Astrocyte (in vitro differentiated cells and primary cell): ENCODE data around the gene BTBD16. TPM values are rescaled to one million over a fixed set of nuclear protein-coding genes. Genes with fewer than 3 reads are reported as not detected.

Experiments used
- DNase-seq: peaks from one replicate; pipeline ENCODE4 v3.0.0-alpha.2; 2010; ENCODE audit warnings: low read depth
- FAIRE-seq: peaks from 2 replicates; lab custom pipeline; 2011; peaks lifted over from hg19 to GRCh38; lab: Jason Lieb, UNC
- H2AFZ ChIP-seq: 2 replicates; pipeline ENCODE4 v1.6.0; 2012; ENCODE audit warnings: low read depth, low read length, inconsistent platforms
- H3K27ac ChIP-seq: 2 replicates; pipeline ENCODE4 v1.5.1; 2011; ENCODE audit warnings: low read depth, low read length, inconsistent platforms
- H3K27me3 ChIP-seq: 2 replicates; pipeline ENCODE4 v1.6.0; 2011; ENCODE audit warnings: low read length, inconsistent platforms; ENCODE audit not compliant: insufficient read depth
- H3K36me3 ChIP-seq: 2 replicates; pipeline ENCODE4 v1.5.1; 2011; ENCODE audit warnings: low read length, inconsistent platforms; ENCODE audit not compliant: insufficient read depth
- H3K4me1 ChIP-seq: 2 replicates; pipeline ENCODE4 v1.5.1; 2011; ENCODE audit warnings: low read length, inconsistent platforms; ENCODE audit not compliant: insufficient read depth
- H3K4me2 ChIP-seq: 2 replicates; pipeline ENCODE4 v1.6.0; 2012; ENCODE audit warnings: low read length, inconsistent platforms
- H3K4me3 ChIP-seq: 2 replicates; pipeline ENCODE4 v1.5.1; 2011; ENCODE audit warnings: low read depth, mild to moderate bottlenecking, low read length, inconsistent platforms; ENCODE audit not compliant: insufficient read depth
- H3K79me2 ChIP-seq: 2 replicates; pipeline ENCODE4 v1.6.0; 2012; ENCODE audit warnings: mild to moderate bottlenecking, low read length, inconsistent platforms; ENCODE audit not compliant: insufficient read depth
- H3K9ac ChIP-seq: 2 replicates; pipeline ENCODE4 v1.6.0; 2012; ENCODE audit warnings: mild to moderate bottlenecking, low read length, inconsistent platforms
- H3K9me3 ChIP-seq: 2 replicates; pipeline ENCODE4 v1.5.1; 2012; ENCODE audit warnings: low read depth, mild to moderate bottlenecking, low read length, inconsistent platforms; ENCODE audit not compliant: insufficient read depth
- H4K20me1 ChIP-seq: 2 replicates; pipeline ENCODE4 v1.6.0; 2012; ENCODE audit warnings: low read length, inconsistent platforms; ENCODE audit not compliant: insufficient read depth
- H3K27ac Mint-ChIP-seq: one replicate; pipeline ENCODE4 v1.8.0; 2021; ENCODE audit warnings: mild to moderate bottlenecking, mixed read lengths; ENCODE audit not compliant: unreplicated experiment
- H3K27me3 Mint-ChIP-seq: one replicate; pipeline ENCODE4 v1.8.0; 2021; ENCODE audit warnings: low read depth, mixed read lengths; ENCODE audit not compliant: unreplicated experiment
- H3K36me3 Mint-ChIP-seq: one replicate; pipeline ENCODE4 v1.8.0; 2021; ENCODE audit warnings: low read depth, mixed read lengths; ENCODE audit not compliant: unreplicated experiment
- H3K4me1 Mint-ChIP-seq: one replicate; pipeline ENCODE4 v1.8.0; 2021; ENCODE audit warnings: low read depth, mixed read lengths; ENCODE audit not compliant: unreplicated experiment
- H3K4me3 Mint-ChIP-seq: one replicate; pipeline ENCODE4 v1.8.0; 2021; ENCODE audit warnings: mild to moderate bottlenecking, moderate library complexity, mixed read lengths; ENCODE audit not compliant: unreplicated experiment
- H3K9me3 Mint-ChIP-seq: one replicate; pipeline ENCODE4 v1.8.0; 2021; ENCODE audit warnings: mild to moderate bottlenecking, mixed read lengths; ENCODE audit not compliant: unreplicated experiment
- CTCF ChIP-seq: IDR thresholded peaks from 2 replicates; pipeline ENCODE4 v1.5.1; 2011; ENCODE audit warnings: low read depth, mild to moderate bottlenecking, inconsistent platforms, low read length, moderate library complexity; ENCODE audit not compliant: insufficient read depth
- EZH2 ChIP-seq: IDR thresholded peaks from 2 replicates; pipeline ENCODE4 v1.6.1; 2012; ENCODE audit warnings: mild to moderate bottlenecking, low read length, inconsistent platforms; ENCODE audit not compliant: insufficient read depth
- total RNA-seq: library from RNA; stranded (reverse); gene quantifications from 2 replicates; pipeline ENCODE4 v1.2.1, GENCODE V29; 2021

Gene BTBD16
- total RNA-seq, 1 donor from 2014 or later: not detected

- Histone ChIP-seq H3K9ac (no peak overlapping the region), H3K36me3 (no peaks in the 10 kb centered on the region), H4K20me1 (no peaks in the 10 kb centered on the region), H3K9me3 (peaks cover 4% of the 10 kb centered on the region), H3K79me2 (no peaks in the 10 kb centered on the region), H3K4me3 (no peak overlapping the region), H2AFZ (no peak overlapping the region), H3K27me3 (no peaks in the 10 kb centered on the region), H3K4me1 (peaks cover 4% of the 10 kb centered on the region), H3K4me2 (no peak overlapping the region), H3K27ac (no peak overlapping the region)
- no peak for TF ChIP-seq EZH2
- TF ChIP-seq CTCF: no peak
- H3K36me3 Mint-ChIP-seq: no peaks in the 10 kb centered on the region
- DNase-seq: no peak
- FAIRE-seq: no peak
- H3K27ac Mint-ChIP-seq: no peak overlapping the region
- peaks cover 6% of the 10 kb centered on the region for H3K4me1 Mint-ChIP-seq
- H3K27me3 Mint-ChIP-seq: peaks cover 11% of the 10 kb centered on the region
- H3K4me3 Mint-ChIP-seq: no peak overlapping the region
- peaks cover 6% of the 10 kb centered on the region for H3K9me3 Mint-ChIP-seq
These were observed 76.2 kb downstream of the BTBD16 start for GRCh38 chr10:122347170-122347841.

GRCh38 chr10:122348512-122348911, 77.4 kb downstream of the BTBD16 start:
- Mint-ChIP-seq H3K27ac (no peak overlapping the region), H3K4me1 (peaks cover 6% of the 10 kb centered on the region), H3K4me3 (no peak overlapping the region), H3K36me3 (no peaks in the 10 kb centered on the region), H3K27me3 (peaks cover 11% of the 10 kb centered on the region), H3K9me3 (peaks cover 6% of the 10 kb centered on the region)
- Histone ChIP-seq H3K4me3 (no peak overlapping the region), H3K4me1 (peaks cover 4% of the 10 kb centered on the region), H3K4me2 (no peak overlapping the region), H3K9ac (no peak overlapping the region), H3K27me3 (no peaks in the 10 kb centered on the region), H4K20me1 (no peaks in the 10 kb centered on the region), H2AFZ (no peak overlapping the region), H3K9me3 (peaks cover 4% of the 10 kb centered on the region), H3K36me3 (no peaks in the 10 kb centered on the region), H3K79me2 (no peaks in the 10 kb centered on the region), H3K27ac (no peak overlapping the region)
- FAIRE-seq (no peak), DNase-seq (peak; percentile 45)
- TF ChIP-seq CTCF: no peak
- TF ChIP-seq EZH2: no peak

- Histone ChIP-seq H4K20me1 (no peaks in the 10 kb centered on the region), H3K4me1 (peaks cover 4% of the 10 kb centered on the region), H2AFZ (no peak overlapping the region), H3K4me3 (no peak overlapping the region), H3K4me2 (no peak overlapping the region), H3K9me3 (peaks cover 4% of the 10 kb centered on the region), H3K36me3 (no peaks in the 10 kb centered on the region), H3K27ac (no peak overlapping the region), H3K79me2 (no peaks in the 10 kb centered on the region), H3K27me3 (no peaks in the 10 kb centered on the region), H3K9ac (no peak overlapping the region)
- H3K9me3 Mint-ChIP-seq: peaks cover 8% of the 10 kb centered on the region
- peaks cover 6% of the 10 kb centered on the region for H3K4me1 Mint-ChIP-seq
- FAIRE-seq (no peak), DNase-seq (no peak)
- peaks cover 11% of the 10 kb centered on the region for H3K27me3 Mint-ChIP-seq
- no peak overlapping the region for H3K4me3 Mint-ChIP-seq
- TF ChIP-seq EZH2 (no peak), CTCF (no peak)
- H3K36me3 Mint-ChIP-seq: no peaks in the 10 kb centered on the region
- H3K27ac Mint-ChIP-seq: no peak overlapping the region
These were observed 77.9 kb downstream of the BTBD16 start for GRCh38 chr10:122348935-122349361.
